ENCODE data around the gene DOCK11.

GRCh38 chrX:118666521-118666920 is 170.9 kb downstream of the DOCK11 start:
- TF ChIP-seq CTCF (conservative IDR thresholded peaks at IDR 0.05; ENCODE audit: low read depth, low read length) (no peak), EZH2 (IDR thresholded peaks at IDR 0.05; ENCODE audit: borderline replicate concordance, low read depth, low read length, poor library complexity, severe bottlenecking) (no peak)
